ENCODE results near the gene HHATL.

Gene HHATL

GRCh38 chr3:42704136-42704841, 1.7 kb upstream of the HHATL start:
- DNase-seq (ENCODE audit: low read depth): no peak
- H3K4me3 ChIP-seq (ENCODE audit: control insufficient read depth, low read depth, low read length): no peak overlapping the region
- no peak for TF ChIP-seq CTCF (IDR thresholded peaks at IDR 0.05; ENCODE audit: control insufficient read depth, insufficient read depth, low read depth, low read length, missing control alignments)

GRCh38 chr3:42703695-42704025, 1.1 kb upstream of the HHATL start:
- DNase-seq (ENCODE audit: low read depth): no peak
- H3K4me3 ChIP-seq (ENCODE audit: control insufficient read depth, low read depth, low read length): no peak overlapping the region
- TF ChIP-seq CTCF (IDR thresholded peaks at IDR 0.05; ENCODE audit: control insufficient read depth, insufficient read depth, low read depth, low read length, missing control alignments): no peak

GRCh38 chr3:42702982-42703694, 540 bp upstream of the HHATL start:
- no peak overlapping the region for H3K4me3 ChIP-seq (ENCODE audit: control insufficient read depth, low read depth, low read length)
- no peak for DNase-seq (ENCODE audit: low read depth)
- TF ChIP-seq CTCF (IDR thresholded peaks at IDR 0.05; ENCODE audit: control insufficient read depth, insufficient read depth, low read depth, low read length, missing control alignments): no peak

- no peak overlapping the region for H3K4me3 ChIP-seq (ENCODE audit: control insufficient read depth, low read depth, low read length)
- no peak for DNase-seq (ENCODE audit: low read depth)
- TF ChIP-seq CTCF (IDR thresholded peaks at IDR 0.05; ENCODE audit: control insufficient read depth, insufficient read depth, low read depth, low read length, missing control alignments): no peak
Observed at GRCh38 chr3:42701371-42702065, 1.1 kb downstream of the HHATL start.

GRCh38 chr3:42700366-42701288, 2.0 kb downstream of the HHATL start:
- no peak overlapping the region for H3K4me3 ChIP-seq (ENCODE audit: control insufficient read depth, low read depth, low read length)
- TF ChIP-seq CTCF (IDR thresholded peaks at IDR 0.05; ENCODE audit: control insufficient read depth, insufficient read depth, low read depth, low read length, missing control alignments): no peak
- no peak for DNase-seq (ENCODE audit: low read depth)

GRCh38 chr3:42699511-42699971, 3.1 kb downstream of the HHATL start:
- no peak for TF ChIP-seq CTCF (IDR thresholded peaks at IDR 0.05; ENCODE audit: control insufficient read depth, insufficient read depth, low read depth, low read length, missing control alignments)
- DNase-seq (ENCODE audit: low read depth): no peak
- no peak overlapping the region for H3K4me3 ChIP-seq (ENCODE audit: control insufficient read depth, low read depth, low read length)

Measured in AG09309 (cell line).